H1 (cell line): ENCODE results near the gene TMEM135. TPM values are rescaled to one million over a fixed set of nuclear protein-coding genes. Genes with fewer than 3 reads are reported as not detected.

Source experiments
- CTCF ChIA-PET: fragments of 300-600 bp; sonication (Branson Sonifier 250); formaldehyde crosslinking; loops from one replicate; lab custom pipeline; 2021; ENCODE audit not compliant: partially characterized antibody; lab: Charles Lee
- POLR2A ChIA-PET: fragments of 300-600 bp; sonication (Branson Sonifier 250); formaldehyde crosslinking; loops from one replicate; lab custom pipeline; 2021; ENCODE audit warnings: inconsistent platforms; ENCODE audit not compliant: partially characterized antibody; lab: Charles Lee
- DNase-seq, 2 experiments: peaks; one replicate each; pipeline versions ENCODE4 v3.0.0 to v3.0.0-alpha.2; 2010 to 2022; ENCODE audit warnings: low spot score in 2 of 2, low read depth in 1 of 2, mixed read lengths in 1 of 2
- FAIRE-seq: peaks from 2 replicates; lab custom pipeline; 2011; peaks lifted over from hg19 to GRCh38; lab: Jason Lieb, UNC
- H2AFZ ChIP-seq: 2 replicates; pipeline ENCODE4 v1.8.1; 2012; ENCODE audit warnings: low read length, inconsistent platforms
- H2AK5ac ChIP-seq: 2 replicates; pipeline ENCODE4 v1.6.1; 2013; ENCODE audit warnings: low read depth, low read length
- H2BK120ac ChIP-seq: replicated peaks from 2 replicates; pipeline ENCODE3; 2013; ENCODE audit warnings: low read depth, low read length, inconsistent platforms
- H2BK12ac ChIP-seq: 2 replicates; pipeline ENCODE4 v1.6.1; 2013; ENCODE audit warnings: low read depth, low read length
- H2BK15ac ChIP-seq: 2 replicates; pipeline ENCODE4 v1.6.1; 2013; ENCODE audit warnings: low read length
- H2BK20ac ChIP-seq: 2 replicates; pipeline ENCODE4 v1.6.1; 2013; ENCODE audit warnings: low read length
- H2BK5ac ChIP-seq: 2 replicates; pipeline ENCODE4 v1.6.1; 2013; ENCODE audit warnings: low read depth, low read length
- H3K14ac ChIP-seq: 2 replicates; pipeline ENCODE4 v1.6.1; 2013; ENCODE audit warnings: inconsistent platforms; ENCODE audit not compliant: insufficient read length
- H3K18ac ChIP-seq: 2 replicates; pipeline ENCODE4 v1.6.1; 2013; ENCODE audit warnings: low read length; ENCODE audit errors: extremely low read depth
- H3K23ac ChIP-seq: 2 replicates; pipeline ENCODE4 v1.6.1; 2013; ENCODE audit warnings: inconsistent platforms; ENCODE audit not compliant: insufficient read length
- H3K23me2 ChIP-seq: 2 replicates; pipeline ENCODE4 v1.6.1; 2013; ENCODE audit warnings: low read depth, low read length
- H3K27ac ChIP-seq: 2 replicates; pipeline ENCODE4 v1.6.1; 2011; ENCODE audit warnings: low read depth, low read length, inconsistent platforms
- H3K27me3 ChIP-seq, 4 experiments: replicated peaks in 1 of 4; 1 replicate in 1 of 4; 2 replicates in 3 of 4; pipeline versions ENCODE4 v1.6.1 to v1.8.1; 2011 to 2013; ENCODE audit warnings: low read length in 3 of 4, mild to moderate bottlenecking in 3 of 4, inconsistent platforms in 2 of 4, mixed read lengths in 2 of 4, moderate library complexity in 1 of 4; ENCODE audit not compliant: control insufficient read depth in 3 of 4, insufficient read depth in 3 of 4; ENCODE audit errors: extremely low read depth in 1 of 4
- H3K36me3 ChIP-seq, 4 experiments: 2 replicates each; pipeline versions ENCODE4 v1.6.1 to v1.8.1; 2011 to 2013; ENCODE audit warnings: mild to moderate bottlenecking in 4 of 4, low read length in 3 of 4, moderate library complexity in 2 of 4, control low read depth in 1 of 4, inconsistent platforms in 1 of 4; ENCODE audit not compliant: insufficient read depth in 4 of 4, control insufficient read depth in 2 of 4
- H3K4ac ChIP-seq: replicated peaks from 2 replicates; pipeline ENCODE3; 2013; ENCODE audit warnings: low read length, low read depth, mixed read lengths, inconsistent platforms; ENCODE audit not compliant: insufficient read length
- H3K4me1 ChIP-seq, 4 experiments: replicated peaks in 1 of 4; 1 replicate in 1 of 4; 2 replicates in 3 of 4; pipeline versions ENCODE4 v1.6.1 to v1.8.1; 2011 to 2013; ENCODE audit warnings: low read length in 3 of 4, inconsistent platforms in 2 of 4, mixed read lengths in 1 of 4; ENCODE audit not compliant: insufficient read depth in 4 of 4, control insufficient read depth in 3 of 4
- H3K4me2 ChIP-seq, 2 experiments: 2 replicates each; pipeline versions ENCODE4 v1.6.1 to v1.8.1; 2011 to 2013; ENCODE audit warnings: low read depth in 2 of 2, low read length in 2 of 2, control low read depth in 1 of 2, inconsistent platforms in 1 of 2, mild to moderate bottlenecking in 1 of 2; ENCODE audit not compliant: insufficient read depth in 1 of 2
- H3K4me3 ChIP-seq, 4 experiments: fragments of 200-600, 300-600 bp in 1 of 4; sonication (generic), shearing (Covaris generic), sonication (Bioruptor Twin) in 1 of 4; 2 replicates each; pipeline versions ENCODE4 v1.5.1 to v1.8.1; 2011 to 2016; ENCODE audit warnings: low read length in 4 of 4, low read depth in 3 of 4, control low read depth in 2 of 4, inconsistent platforms in 2 of 4, mild to moderate bottlenecking in 2 of 4, mixed read lengths in 1 of 4, moderate library complexity in 1 of 4; ENCODE audit not compliant: insufficient read depth in 2 of 4; ENCODE audit errors: extremely low read depth in 1 of 4
- H3K56ac ChIP-seq: replicated peaks from 2 replicates; pipeline ENCODE3; 2013; ENCODE audit warnings: low read depth, mild to moderate bottlenecking, mixed read lengths, low read length, inconsistent platforms; ENCODE audit not compliant: insufficient read length
- H3K79me1 ChIP-seq: 2 replicates; pipeline ENCODE4 v1.6.1; 2013; ENCODE audit warnings: low read depth, low read length, control low read depth
- H3K79me2 ChIP-seq, 2 experiments: 2 replicates each; pipeline versions ENCODE4 v1.6.1 to v1.8.1; 2012 to 2013; ENCODE audit warnings: low read length in 2 of 2, mild to moderate bottlenecking in 2 of 2, inconsistent platforms in 1 of 2; ENCODE audit not compliant: insufficient read depth in 2 of 2, control insufficient read depth in 1 of 2
- H3K9ac ChIP-seq, 4 experiments: replicated peaks in 1 of 4; 1 replicate in 1 of 4; 2 replicates in 3 of 4; pipeline versions ENCODE4 v1.6.1 to v1.8.1; 2011 to 2013; ENCODE audit warnings: low read depth in 3 of 4, low read length in 3 of 4, control low read depth in 2 of 4, mild to moderate bottlenecking in 2 of 4, moderate library complexity in 2 of 4, inconsistent platforms in 1 of 4; ENCODE audit errors: extremely low read depth in 1 of 4
- H3K9me3 ChIP-seq, 2 experiments: 2 replicates each; pipeline versions ENCODE4 v1.6.1 to v1.8.1; 2012 to 2013; ENCODE audit warnings: mild to moderate bottlenecking in 2 of 2, moderate library complexity in 2 of 2, control low read depth in 1 of 2, inconsistent platforms in 1 of 2, low read depth in 1 of 2, low read length in 1 of 2, mixed read lengths in 1 of 2; ENCODE audit not compliant: insufficient read depth in 2 of 2
- H4K20me1 ChIP-seq, 2 experiments: replicated peaks in 1 of 2; 2 replicates each; pipeline versions ENCODE3 to v1.8.1; 2011 to 2013; ENCODE audit warnings: inconsistent platforms in 2 of 2, low read length in 2 of 2, mild to moderate bottlenecking in 1 of 2; ENCODE audit not compliant: insufficient read depth in 2 of 2, control insufficient read depth in 1 of 2
- H4K5ac ChIP-seq: 2 replicates; pipeline ENCODE4 v1.6.1; 2013; ENCODE audit warnings: low read length, low read depth, mixed read lengths, inconsistent platforms; ENCODE audit not compliant: insufficient read length
- H4K8ac ChIP-seq: 2 replicates; pipeline ENCODE4 v1.8.0; 2013; ENCODE audit warnings: mild to moderate bottlenecking, moderate library complexity, low read length, inconsistent platforms; ENCODE audit not compliant: insufficient read depth; ENCODE audit errors: extremely low read depth
- H4K91ac ChIP-seq: replicated peaks from 2 replicates; pipeline ENCODE3; 2013; ENCODE audit warnings: low read length, mixed read lengths, inconsistent platforms; ENCODE audit not compliant: insufficient read length
- BACH1 ChIP-seq: IDR thresholded peaks from 2 replicates; pipeline ENCODE4 v1.6.1; 2012; ENCODE audit warnings: low read length, improper control_type of control experiment
- BCL11A ChIP-seq, 2 experiments: IDR thresholded peaks; one replicate each; pipeline ENCODE4 v1.6.1; 2011; ENCODE audit warnings: low read depth in 2 of 2, low read length in 2 of 2, mild to moderate bottlenecking in 2 of 2
- JUND ChIP-seq: IDR thresholded peaks from 2 replicates; pipeline ENCODE4 v1.6.1; 2011; ENCODE audit warnings: mild to moderate bottlenecking, improper control_type of control experiment, low read length
- KDM1A ChIP-seq: fragments of 200-600, 300-600 bp; sonication (generic); IDR thresholded peaks from 2 replicates; pipeline ENCODE4 v1.7.1; 2016; ENCODE audit warnings: mild to moderate bottlenecking, low read length, borderline replicate concordance
- PHF8 ChIP-seq: fragments of 200-600 bp; sonication (generic); conservative IDR thresholded peaks from 2 replicates; pipeline ENCODE4 v1.7.1; 2012; ENCODE audit warnings: low read depth, mild to moderate bottlenecking, inconsistent platforms, low read length, moderate library complexity
- SIX5 ChIP-seq: IDR thresholded peaks from 2 replicates; pipeline ENCODE4 v1.6.1; 2011; ENCODE audit warnings: mild to moderate bottlenecking, low read depth, low read length
- SRF ChIP-seq: IDR thresholded peaks from 2 replicates; pipeline ENCODE4 v1.6.1; 2011; ENCODE audit warnings: mild to moderate bottlenecking, low read depth, low read length, moderate library complexity
- WGBS, 2 experiments: shearing (Covaris generic) in 1 of 2; methylation state at CpG; one replicate each; pipeline versions ENCODE4 v1.1.6 to v1.1.7; 2013 to 2015; ENCODE audit warnings: low lambda C conversion rate in 2 of 2, mixed read lengths in 2 of 2, inconsistent platforms in 1 of 2, low coverage in 1 of 2, missing lambda C conversion rate in 1 of 2; ENCODE audit not compliant: insufficient replicate concordance in 2 of 2, insufficient coverage in 1 of 2, insufficient read length in 1 of 2; ENCODE audit errors: extremely low coverage in 1 of 2, missing lambda C conversion rate in 1 of 2; 5-methylcytosine and 5-hydroxymethylcytosine counted together
- polyA plus RNA-seq, 7 experiments: library from polyadenylated mRNA; depleted of rRNA in 3 of 7; stranded (reverse) in 5 of 7; unstranded in 2 of 7; fragments of >200 nt in 5 of 7; fragments of 200-250 nt in 2 of 7; gene quantifications; 1 replicate in 5 of 7; 2 replicates in 1 of 7; 4 replicates in 1 of 7; pipeline versions ENCODE4 v1.2.1 to v1.2.3, GENCODE V29; 2011 to 2013; ENCODE audit warnings: missing spikeins in 2 of 7, mixed read lengths in 2 of 7
- total RNA-seq: library from RNA; stranded (reverse); fragmentation: NEBNext Ultra II Directional; extraction: Animal tissue kit (Norgen Biotek cat#: 25700); gene quantifications from 2 replicates; pipeline ENCODE4 v1.2.1, GENCODE V29; 2021

Gene TMEM135
- total and polyA plus RNA-seq, 2 of the 8 experiments (the other 6 are each of a cell fraction or from before 2014, with no cell fraction given), result 9.3 to 31.3 TPM

DNA sequence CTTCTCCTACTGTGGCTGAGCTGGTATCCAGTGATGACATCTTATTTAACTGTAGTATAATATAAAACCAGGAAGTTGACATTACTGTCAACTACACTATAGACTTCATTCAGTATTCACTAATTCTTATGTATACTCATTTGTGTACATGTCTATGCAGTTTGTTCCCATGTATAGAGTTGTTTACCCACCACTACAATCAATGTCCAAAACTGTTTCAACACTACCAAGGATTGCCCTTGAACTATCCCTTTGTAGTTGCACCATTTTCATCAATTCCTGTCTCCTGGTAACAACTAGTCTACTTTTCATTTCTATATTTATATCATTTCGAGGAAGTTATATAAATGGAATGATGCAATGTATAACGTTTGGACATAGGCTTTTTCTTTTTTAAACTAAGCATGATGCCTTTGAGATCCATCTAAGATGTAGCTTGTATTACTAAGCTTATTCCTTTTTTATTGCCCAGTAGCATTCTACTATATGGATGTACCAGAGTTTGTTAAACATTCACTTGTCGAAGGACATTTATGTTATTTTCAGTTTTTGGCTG is 39.2 kb downstream of the TMEM135 start:
- Histone ChIP-seq H3K9me3 (no peaks in the 10 kb centered on the region), H2BK120ac (no peak overlapping the region), H3K9ac (no peak overlapping the region), H2BK20ac (no peak overlapping the region), H2BK15ac (no peak overlapping the region), H3K4me3 (no peak overlapping the region), H3K36me3 (peaks cover 0 to 4% (median under 1%) of the 10 kb centered on the region in 4 experiments; a peak in 1 of 8 replicates), H2AK5ac (no peak overlapping the region), H3K4me1 (no peaks in the 10 kb centered on the region; a peak in 1 of 7 replicates), H3K79me1 (no peaks in the 10 kb centered on the region), H2BK12ac (no peak overlapping the region), H3K56ac (no peak overlapping the region), H3K4me2 (no peak overlapping the region), H3K27me3 (peaks cover 0 to 5% (median 0%) of the 10 kb centered on the region in 4 experiments; a peak in 4 of 7 replicates), H3K14ac (no peak overlapping the region), H2BK5ac (no peak overlapping the region), H3K18ac (no peak overlapping the region), H4K91ac (no peak overlapping the region), H4K5ac (no peak overlapping the region), H3K79me2 (no peaks in the 10 kb centered on the region), H3K27ac (no peak overlapping the region), H3K4ac (no peak overlapping the region), H2AFZ (no peak overlapping the region), H4K8ac (no peak overlapping the region), H3K23me2 (no peaks in the 10 kb centered on the region), H4K20me1 (no peaks in the 10 kb centered on the region), H3K23ac (no peak overlapping the region)
- ChIA-PET POLR2A (no interaction called here), CTCF (interaction anchor here (1.2 to 2.9 kb wide), 2 partner anchors 8 to 21 kb away, joined by 4 to 9 read pairs; no protein-coding TSS in a partner anchor)
- WGBS, 2 experiments, result 90% methylated on average over 3 of the region's 3 CpGs; no CpG with 5 or more reads in 1 of the 2 experiments
- no peak for DNase-seq
- FAIRE-seq, result no peak
- no peak for TF ChIP-seq JUND
- TF ChIP-seq BACH1, result no peak
- TF ChIP-seq BCL11A (IDR thresholded peaks at IDR 0.05; ENCODE audit: low read depth in 2 of 2, low read length in 2 of 2), result no peak
- TF ChIP-seq KDM1A, result no peak
- no peak for TF ChIP-seq PHF8
- no peak for TF ChIP-seq SRF
- TF ChIP-seq SIX5, result no peak
